ENCODE measurements around the gene DGKI.

DGKI gene

DNA sequence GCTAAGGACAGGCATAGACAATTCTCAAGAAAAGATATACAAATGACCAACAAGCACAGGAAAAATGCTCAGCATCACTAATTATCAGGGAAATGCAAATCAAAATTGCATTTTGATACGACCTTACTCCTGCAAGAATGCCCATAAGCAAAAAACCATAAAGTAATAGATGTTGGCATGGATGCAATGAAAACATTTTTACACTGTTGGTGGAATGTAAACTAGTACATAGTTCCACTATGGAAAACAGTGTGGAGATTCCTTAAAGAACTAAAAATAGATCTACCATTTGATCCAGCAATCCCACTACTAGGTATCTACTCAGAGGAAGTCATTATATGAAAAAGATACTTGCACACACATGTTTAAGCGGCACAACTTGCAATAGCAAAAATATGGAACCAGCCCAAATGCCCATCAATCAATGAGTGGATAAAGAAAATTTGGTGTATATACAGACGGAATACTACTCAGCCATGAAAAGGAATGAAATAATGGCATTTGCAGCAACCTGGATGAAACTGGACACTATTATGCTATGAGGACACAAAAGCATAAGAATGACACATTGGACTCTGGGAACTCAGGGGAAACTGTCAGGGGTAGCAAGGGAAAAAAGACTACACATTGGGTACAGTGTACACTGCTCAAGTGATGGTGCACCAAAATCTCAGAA is 59.3 kb downstream of the DGKI start:
- DNase-seq (ENCODE audit: low read depth in 2 of 2), result no peak

DNA sequence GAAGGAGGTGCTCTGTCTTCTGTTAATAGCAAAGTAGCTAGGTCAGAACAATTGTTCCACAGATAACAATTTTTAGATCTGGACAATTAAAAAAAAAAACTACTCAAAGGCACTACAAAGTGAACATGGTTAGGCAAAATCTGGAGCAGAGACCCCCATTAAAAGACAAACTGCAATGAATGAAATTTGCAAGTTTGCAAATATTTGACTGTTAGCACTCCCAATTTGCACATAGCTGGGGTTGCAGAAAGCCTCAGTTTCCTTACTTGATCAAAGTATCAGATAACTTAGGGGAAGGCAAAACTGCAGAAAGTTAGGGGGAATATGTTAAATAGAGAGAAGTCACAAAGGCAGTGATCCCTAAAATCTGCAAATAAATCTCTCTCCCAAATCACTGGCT is 68.3 kb downstream of the DGKI start:
- no peak for DNase-seq (ENCODE audit: low read depth in 2 of 2)

DNA sequence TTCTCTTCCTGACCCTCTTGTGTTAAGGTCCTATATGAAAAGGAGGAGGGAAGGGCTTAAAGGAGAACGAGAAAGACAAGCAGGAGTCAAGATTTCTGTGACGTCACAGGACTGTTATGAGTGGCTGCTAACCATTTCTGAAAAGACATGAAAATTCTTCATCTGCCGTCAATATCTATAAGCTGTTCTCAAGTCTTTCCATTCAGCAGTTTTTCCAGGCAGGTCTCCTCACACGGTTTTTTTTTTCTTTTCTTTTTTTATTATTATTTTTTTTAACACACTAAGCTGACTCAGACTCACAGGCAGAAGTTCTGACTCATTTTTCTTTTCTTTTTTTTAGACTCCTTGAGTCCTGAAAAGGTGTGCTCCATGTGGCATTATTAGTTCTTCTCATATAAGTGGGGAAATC is 72.0 kb downstream of the DGKI start:
- DNase-seq (ENCODE audit: low read depth in 2 of 2), result no peak

DNA sequence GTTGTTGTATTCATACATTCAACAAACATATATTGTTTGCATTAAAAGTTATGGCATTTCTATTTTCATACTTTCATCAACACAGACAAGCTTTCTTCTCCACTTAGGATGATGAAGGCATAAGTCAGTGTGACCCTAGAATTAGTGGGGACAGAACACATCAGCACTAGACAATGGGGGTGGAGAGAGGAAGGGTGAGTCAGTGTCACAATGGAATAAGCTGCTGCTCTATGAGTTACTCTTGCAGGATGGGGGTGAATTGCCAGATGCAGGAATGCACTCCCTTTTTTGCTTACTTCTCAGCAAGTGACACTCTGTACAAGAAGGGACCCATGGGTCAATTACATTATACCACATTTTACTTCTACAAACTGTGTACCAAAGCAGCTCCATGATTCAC is 74.0 kb downstream of the DGKI start:
- DNase-seq (ENCODE audit: low read depth in 2 of 2), result no peak

- no peak for DNase-seq (ENCODE audit: low read depth in 2 of 2)
Observed at GRCh38 chr7:137772316-137772715, 74.5 kb downstream of the DGKI start.

GRCh38 chr7:137771679-137772078 is 75.1 kb downstream of the DGKI start:
- no peak for DNase-seq (ENCODE audit: low read depth in 2 of 2)

GRCh38 chr7:137771273-137771672 is 75.5 kb downstream of the DGKI start:
- DNase-seq (ENCODE audit: low read depth in 2 of 2), result no peak

DNA sequence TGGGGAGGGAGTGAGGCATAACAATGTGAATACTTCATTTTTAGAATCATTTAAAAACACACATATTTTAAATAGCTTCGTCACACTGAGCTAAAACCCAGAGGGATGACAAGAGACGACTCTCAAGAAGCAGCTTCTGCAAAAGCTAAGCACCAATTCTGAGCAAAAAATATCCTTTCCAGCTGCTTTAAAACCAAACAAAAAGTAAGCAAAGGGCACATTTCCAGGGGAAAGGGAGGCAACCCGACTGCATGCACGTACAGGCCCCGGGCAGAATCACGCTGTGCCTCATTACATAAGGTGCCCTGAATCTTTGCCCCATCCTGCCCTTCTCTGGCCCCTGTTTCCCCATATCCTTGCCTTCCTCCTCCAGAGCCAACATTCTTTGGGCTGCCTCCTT is 78.4 kb downstream of the DGKI start:
- no peak for DNase-seq (ENCODE audit: low read depth in 2 of 2)

- DNase-seq (ENCODE audit: low read depth in 2 of 2), result no peak
Observed at GRCh38 chr7:137762334-137762733, 84.4 kb downstream of the DGKI start.

DNA sequence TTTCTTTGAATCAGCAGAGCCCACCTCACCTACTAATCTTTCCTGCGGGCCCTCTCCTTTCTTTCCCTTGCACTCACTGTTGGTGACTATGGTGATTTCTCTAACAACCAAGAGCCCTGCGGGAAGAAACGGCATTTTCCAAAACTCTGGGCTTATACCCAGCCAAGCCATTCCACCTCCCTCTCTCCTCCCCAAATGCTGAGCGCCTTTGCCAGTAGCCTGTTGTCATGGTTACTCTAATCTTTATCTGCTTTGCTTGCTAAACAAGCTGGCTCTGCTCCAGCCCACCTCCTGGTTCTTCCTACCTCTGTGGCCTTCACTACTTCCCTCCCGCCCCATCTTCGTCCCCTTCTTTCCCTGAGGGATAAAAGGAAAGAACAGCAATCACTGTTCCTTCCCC is 86.7 kb downstream of the DGKI start:
- DNase-seq (ENCODE audit: low read depth in 2 of 2), result no peak

DNA sequence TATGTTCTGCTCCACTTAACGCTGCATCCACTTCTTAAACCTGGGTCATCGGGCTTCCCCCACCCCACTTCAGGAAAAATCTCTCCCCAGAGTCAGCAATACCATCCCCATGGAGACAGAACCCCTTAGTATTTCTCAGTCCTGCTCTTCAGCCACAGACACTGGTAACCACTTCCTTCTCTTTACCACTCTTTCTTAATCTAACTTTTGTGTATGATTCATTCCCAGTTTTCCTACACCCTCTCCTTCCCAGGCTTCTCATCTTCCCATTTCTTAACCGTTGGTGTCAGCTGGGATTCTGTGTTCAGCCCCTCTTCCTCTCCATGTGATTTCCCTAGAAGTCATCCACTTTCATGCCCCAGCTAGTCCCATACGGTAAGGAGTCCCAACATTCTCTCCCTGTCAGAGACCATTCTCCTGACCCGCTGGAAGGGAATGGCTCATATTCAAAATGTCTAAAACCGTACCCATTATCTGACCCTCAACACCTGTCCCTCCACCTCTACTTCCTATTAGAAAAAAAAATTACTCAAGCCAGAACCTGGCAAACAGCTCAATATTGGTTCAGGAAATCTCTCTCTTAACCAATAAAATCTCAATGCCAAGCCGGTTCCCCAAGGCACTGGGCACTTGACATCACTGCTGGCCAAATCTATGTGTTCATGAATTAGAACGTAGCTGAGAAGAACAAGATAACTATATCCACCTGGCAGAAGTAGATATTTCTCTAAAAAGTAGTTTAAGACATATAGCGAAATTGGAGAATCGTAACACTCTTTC is 89.4 kb downstream of the DGKI start:
- no peak for DNase-seq (ENCODE audit: low read depth in 2 of 2)

- DNase-seq (ENCODE audit: low read depth in 2 of 2), result no peak
Observed at GRCh38 chr7:137755846-137756651, 90.7 kb downstream of the DGKI start.

- no peak for DNase-seq (ENCODE audit: low read depth in 2 of 2)
Observed at GRCh38 chr7:137755427-137755826, 91.3 kb downstream of the DGKI start.

- no peak for DNase-seq (ENCODE audit: low read depth in 2 of 2)
Observed at GRCh38 chr7:137753948-137754851, 92.6 kb downstream of the DGKI start.

DNA sequence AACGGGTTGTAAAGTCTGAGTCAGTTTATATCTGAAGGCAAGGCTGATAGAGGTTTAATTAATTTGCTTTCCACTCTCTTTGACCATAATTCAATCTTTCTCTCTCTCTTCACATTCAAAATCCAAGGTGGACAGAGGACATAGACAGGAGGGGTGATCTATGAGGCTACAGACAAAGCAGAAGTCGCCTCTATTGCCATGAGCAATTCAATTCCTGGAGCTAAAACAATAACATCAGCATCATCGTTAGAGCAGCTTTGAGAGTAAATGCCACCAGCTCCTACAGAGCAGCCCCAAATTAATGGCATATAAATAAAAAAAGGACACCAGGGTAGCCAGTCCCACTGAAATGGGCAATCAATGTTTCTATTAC is 93.2 kb downstream of the DGKI start:
- DNase-seq (ENCODE audit: low read depth in 2 of 2), result no peak

GRCh38 chr7:137753067-137753466 is 93.7 kb downstream of the DGKI start:
- DNase-seq (ENCODE audit: low read depth in 2 of 2), result no peak

- DNase-seq (ENCODE audit: low read depth in 2 of 2), result no peak
Observed at GRCh38 chr7:137751361-137752009, 95.3 kb downstream of the DGKI start.

- no peak for DNase-seq (ENCODE audit: low read depth in 2 of 2)
Observed at GRCh38 chr7:137747359-137748031, 99.3 kb downstream of the DGKI start.

DNA sequence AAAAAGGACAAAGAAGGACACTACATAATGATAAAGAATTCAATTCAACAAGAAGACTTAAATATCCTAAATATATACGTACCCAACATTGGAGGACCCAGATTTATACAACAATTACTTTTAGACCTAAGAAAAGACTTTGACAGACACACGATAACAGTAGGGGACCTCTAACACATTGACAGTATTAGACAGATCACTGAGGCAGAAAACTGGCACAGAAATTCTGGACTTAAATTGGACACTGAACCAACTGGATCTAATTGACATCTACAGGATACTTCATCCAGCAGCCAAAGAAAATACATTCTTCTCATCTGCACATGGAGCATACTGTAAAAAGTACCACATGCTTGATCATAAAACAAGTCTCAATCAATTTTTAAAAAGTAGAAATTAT is 103.8 kb downstream of the DGKI start:
- DNase-seq (ENCODE audit: low read depth in 2 of 2), result no peak

DNA sequence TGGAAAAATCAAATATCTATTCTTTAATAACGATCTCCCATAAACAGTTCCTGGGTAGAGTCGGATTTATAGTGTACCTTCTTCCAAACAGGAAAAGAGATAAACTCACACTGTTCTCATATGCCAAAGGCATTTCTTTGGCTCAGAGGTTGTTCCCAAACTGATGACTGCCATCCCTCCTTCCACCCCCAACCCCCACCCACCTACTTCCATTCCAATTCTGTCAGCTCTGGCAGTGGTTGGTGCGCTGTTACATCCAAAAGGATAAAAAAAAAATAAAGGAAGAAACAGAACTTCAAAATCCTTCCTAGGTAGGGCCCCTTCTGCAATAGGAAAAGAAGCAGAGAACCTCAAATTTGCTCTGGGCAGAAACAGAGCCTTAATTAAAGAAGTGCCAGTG is 104.7 kb downstream of the DGKI start:
- no peak for DNase-seq (ENCODE audit: low read depth in 2 of 2)

GRCh38 chr7:137741443-137741842 is 105.3 kb downstream of the DGKI start:
- no peak for DNase-seq (ENCODE audit: low read depth in 2 of 2)

All from stimulated activated CD8-positive, alpha-beta memory T cell treated with anti-CD3 and anti-CD28 coated beads, Interleukin-2, amount 100 ng/mL, for 1 hour (primary cell).